GM18499 (cell line): Measurements from ENCODE around the gene RAB10.
"Not testable (repeated sequence)": the region's sequence is repeated elsewhere in the genome, so short reads cannot be mapped to it uniquely, and the experiment has no call there.

Experiments used
- ATAC-seq: cut with Tn5 transposase; IDR thresholded peaks from one replicate; pipeline ENCODE4 v1.9.1; 2021; ENCODE audit warnings: moderate number of reproducible peaks; ENCODE audit not compliant: insufficient read depth, unreplicated experiment

Gene RAB10

DNA sequence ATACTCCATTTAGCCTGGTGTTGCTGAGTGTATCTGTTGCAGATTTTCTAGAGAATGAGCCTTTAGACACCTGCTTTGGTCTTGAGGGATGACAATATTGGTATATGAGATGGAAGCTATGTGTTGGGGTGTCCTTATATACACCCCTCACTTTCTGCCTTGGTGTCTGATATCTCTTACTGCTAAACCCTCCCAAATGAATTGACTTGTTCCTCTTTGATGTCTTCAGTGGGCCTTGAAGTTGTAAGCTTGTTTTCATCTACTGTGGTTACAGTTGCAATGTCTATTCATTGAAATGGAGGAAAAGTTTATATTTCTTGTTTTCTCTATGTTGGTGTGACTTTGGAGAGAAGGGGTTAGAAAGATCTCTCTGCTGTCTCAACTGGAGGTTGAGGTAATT lies 18.9 kb downstream of the RAB10 start:
- no peak for ATAC-seq

DNA sequence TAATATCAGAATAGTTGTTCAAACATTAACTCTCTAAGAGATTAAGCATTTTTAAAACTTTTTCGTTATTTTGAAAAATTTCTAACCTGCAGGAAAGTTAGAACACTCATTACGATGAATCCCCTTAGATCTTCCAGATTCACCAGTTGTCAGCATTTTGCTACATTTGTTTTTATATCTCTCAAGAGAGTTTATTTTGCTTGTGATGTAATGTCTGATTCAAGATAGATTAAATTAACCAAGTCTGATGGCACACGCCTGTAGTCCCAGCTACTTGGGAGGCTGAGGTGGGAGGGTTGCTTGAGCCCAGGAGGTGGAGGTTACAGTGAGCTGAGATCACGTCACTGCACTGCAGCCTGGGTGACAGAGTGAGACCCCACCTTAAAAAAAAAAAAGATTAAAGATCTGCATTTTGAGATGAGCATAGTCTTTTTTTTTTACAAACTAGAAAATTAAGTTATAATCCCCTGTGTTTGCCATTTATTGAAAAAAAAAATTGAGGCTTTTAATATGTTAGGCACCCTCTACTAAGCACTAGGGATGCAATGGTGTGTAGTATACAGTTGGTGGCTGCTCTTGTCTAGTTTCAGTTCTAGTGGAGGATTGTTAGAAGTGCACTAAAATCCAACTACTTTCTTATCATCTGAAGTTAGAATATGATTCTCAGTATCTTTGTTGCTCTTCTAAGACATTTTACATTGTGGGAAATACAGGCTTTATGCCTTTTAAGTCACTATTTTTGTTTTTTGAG lies 20.9 kb downstream of the RAB10 start:
- ATAC-seq: no peak

DNA sequence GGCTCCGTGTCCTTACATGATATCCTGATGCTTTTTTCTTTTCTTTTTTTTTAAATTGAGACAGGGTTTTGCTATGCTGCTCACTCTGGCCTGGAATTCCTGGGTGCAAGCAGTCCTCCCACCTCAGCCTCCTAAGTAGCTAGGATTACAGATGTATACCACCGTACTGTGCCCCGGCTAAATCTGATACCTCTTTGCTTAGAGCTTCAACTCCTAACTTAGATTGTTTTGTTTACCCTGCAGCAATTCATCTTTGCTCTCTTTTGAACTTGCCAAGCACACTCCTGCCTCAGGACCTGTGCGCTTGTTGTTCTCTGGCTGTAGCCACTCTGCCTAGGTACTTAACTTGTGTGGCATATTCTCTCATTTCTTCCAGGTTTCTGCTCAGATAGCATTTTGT lies 24.5 kb downstream of the RAB10 start:
- ATAC-seq: no peak

DNA sequence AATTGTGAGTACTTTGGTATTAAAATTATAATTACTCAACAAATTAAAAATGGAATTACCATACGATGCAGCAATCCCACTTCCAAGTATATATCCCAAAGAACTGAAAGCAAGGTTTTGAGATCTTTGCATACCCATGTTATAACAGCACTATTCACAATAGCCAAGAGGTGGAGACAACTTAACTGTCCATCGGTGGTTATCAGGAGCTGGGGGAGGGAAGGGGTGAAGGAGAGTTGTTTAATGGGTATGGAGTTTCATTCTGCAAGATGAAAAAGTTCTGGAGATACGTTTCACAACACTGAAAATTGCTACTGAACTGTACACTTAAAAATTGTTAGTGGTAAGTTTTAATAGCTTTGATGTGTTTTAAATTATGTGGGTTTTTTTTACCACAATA lies 25.7 kb downstream of the RAB10 start:
- no peak for ATAC-seq

DNA sequence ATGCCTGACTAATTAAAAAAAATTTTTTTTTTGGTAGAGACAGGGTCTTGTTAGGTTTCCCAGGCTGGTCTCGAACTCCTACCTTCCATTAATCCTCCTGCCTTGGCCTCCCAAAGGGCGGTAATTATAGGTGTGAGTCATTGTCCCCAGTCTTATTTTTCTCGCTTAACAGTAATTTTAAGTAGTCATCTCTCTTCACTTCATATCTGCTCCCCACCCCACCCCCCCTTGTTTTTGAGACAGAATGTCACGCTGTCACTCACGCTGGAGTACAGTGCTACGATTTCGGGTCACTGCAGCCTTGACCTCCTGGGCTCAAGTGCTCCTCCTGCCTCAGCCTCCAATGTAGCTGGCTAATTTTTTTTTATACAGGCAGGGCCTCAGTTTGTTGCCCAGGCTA lies 27.7 kb downstream of the RAB10 start:
- no peak for ATAC-seq

DNA sequence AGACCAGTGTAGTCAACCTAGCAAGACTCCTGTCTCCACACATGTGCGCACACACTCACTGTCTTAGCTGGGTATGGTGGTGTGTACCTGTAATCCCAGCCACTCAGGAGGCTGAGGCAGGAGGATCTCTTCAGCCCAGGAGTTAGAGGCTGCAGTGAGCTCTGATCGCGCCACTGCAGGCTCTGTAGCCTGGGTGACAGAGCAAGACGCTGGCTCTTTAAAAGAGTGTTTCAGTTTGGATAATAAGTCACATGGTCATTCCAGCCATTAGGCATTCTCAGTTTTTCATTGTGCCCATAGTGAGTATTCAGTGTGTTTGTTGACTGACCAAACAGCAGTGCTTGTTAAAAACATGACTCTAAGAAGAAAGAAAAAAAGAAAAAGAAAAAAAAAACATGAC lies 31.0 kb downstream of the RAB10 start:
- no peak for ATAC-seq

DNA sequence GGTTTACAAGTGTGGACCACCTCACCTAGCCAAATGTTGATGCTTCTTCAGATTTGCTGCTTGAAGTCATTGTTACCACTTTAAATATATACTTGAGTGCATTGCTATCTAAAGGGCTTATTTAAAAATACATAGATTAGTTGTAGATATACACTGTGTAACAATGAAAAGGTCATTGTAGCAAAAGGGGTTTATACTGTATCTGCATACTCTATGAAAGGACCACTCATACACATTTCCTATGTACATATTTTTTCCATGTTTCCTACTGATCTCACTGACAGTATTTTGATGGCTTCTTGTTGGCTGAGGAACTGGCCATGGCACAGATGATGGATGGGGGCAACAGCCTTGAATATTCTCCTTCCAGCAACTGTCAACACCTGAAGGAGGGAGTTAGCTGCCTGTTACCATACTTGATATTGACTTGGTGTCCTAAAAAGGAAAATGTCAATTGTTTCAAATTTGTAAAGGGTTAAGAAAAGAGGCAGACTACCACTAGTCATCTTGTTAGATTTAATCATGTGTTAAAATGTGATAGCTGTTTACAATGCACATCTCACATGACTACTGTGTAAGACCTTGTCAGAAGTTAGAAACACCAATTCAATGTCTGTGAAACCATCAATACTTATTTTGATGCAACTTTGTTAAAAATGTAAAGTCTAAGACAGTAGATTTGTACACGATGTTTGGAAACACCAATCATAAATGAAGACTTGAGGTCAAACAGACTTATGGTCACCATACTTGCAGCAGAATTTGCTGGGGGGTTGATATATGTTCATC lies 33.5 kb downstream of the RAB10 start:
- no peak for ATAC-seq

DNA sequence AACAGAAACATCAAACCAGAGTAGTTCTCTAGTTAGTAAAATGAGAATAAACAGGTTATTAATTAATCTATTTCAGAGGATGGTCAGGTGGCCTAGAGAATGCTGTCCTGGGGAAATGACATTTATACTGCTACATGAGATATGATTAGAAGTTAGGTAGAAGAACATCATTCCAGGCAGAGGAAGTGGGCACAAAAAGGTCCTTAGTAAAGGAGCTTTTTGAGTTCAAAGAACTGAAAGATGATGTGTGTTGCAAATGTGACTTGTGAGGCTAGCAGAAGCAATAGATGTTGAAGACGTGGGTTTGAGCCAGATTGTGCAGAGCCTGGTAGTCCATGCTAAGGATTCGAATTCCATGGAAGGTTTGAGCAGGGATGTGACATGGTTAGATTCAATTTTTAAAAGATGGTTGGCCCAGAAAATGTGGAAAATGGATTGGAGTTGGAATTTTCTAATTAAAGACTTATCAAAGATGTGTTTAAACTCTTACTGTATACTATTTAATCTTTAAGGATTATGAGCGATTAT lies 34.2 kb downstream of the RAB10 start:
- ATAC-seq: no peak

DNA sequence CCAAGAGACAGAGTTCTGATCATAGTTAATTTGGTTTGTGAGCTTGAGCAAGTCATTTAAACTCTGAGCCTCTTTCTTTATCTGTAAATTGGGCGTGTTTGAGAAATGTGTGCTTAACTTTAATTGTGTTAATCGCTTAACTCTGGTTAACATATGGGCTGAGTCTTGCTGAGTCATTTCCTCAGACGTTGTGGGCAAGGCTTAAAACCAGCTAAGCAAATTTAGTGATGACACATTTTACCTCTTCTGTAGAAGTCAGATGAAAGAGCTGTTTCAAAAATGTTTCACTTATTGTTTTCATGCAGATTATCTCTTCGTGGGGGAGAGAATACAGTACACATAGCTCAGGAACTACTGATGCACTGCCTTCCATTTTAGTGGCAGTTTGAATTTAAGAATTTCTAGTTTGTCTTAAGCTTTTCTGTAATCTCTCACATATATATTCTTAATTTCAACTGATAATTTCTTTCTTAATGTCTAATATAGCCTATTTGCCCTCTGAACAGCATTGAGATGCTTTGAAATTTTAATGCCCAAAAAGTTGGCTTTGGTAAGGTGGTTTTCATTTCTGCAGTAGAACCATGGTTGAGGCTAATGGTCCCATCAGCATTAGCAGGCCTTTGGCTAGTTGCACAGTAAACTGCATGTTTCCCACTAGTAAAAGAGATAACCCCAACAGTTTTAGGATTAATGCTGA lies 34.9 kb downstream of the RAB10 start:
- no peak for ATAC-seq

DNA sequence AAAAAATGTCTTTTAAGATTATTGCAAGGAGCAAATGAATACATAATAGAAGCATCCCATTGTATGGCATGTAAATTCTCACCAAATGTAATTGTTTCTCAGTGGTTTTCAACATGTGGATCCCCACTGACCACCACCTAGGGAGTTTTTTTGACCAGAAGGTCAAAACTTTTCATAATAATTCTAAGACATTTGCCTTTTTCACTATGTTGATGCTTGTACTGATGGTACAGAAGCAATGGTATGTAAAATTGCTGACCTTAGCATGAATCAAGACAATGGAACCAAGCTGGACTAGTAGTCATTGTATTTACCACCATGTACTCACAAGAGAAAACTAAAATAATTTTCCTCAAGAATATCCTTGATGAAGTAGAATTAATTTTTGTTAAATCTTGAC lies 36.8 kb downstream of the RAB10 start:
- no peak for ATAC-seq

DNA sequence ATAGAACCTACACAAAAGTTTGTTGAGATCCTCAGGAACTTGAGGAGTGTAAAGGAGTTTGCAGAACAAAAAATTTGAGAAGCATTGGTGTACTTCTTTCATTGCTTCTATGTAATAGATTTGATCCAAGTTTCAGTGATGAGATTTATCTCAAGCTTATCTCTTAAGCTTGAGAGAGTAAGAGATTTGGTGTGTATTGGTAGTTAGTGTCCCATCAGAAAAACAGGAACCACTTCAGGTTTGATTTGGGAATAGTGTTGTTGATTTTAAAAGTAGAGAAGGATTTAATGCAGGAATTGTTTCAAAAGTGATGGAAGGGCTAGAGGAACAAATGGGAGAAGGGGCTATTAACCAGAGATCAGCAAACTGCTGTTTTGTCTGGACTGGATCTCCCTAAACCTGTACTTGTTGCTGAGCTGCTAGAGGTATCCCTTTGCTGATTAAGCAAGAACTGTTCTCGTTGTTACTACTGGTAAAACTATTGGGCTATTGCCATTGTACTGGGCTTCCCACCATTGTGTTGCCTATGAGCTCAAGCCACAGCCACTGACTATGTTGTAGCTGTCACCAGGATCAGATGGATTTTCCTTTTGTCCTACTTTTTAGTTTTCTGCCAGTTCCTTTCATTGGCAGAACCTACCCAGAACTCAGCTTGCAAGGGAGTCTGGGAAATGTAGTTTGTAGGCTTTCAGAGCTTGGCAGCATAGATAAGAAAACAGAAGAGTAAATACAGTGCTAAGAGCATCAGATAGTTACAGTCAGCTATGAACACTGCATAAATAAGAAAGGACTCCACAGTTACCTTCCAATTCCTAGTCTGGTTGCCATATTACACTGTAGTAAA lies 39.3 kb downstream of the RAB10 start:
- no peak for ATAC-seq

DNA sequence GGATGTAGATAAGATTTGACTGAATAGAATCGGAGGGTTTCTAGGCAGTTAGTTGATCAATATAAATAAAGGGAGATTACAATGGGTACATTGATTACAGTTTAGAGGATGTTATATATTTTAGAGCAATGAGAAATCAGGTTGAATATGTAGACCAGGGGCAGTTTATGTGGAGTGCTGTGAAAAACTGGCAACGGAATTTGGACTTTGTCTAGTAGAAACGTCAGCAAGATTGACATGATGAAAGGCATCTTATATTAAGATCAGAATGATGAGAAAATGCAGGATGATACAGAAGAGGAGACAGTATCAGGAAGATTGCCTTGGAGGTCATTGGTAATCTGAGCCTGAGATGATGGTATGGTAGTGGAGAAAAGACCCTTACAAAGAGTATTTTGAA lies 39.9 kb downstream of the RAB10 start:
- ATAC-seq: no peak

DNA sequence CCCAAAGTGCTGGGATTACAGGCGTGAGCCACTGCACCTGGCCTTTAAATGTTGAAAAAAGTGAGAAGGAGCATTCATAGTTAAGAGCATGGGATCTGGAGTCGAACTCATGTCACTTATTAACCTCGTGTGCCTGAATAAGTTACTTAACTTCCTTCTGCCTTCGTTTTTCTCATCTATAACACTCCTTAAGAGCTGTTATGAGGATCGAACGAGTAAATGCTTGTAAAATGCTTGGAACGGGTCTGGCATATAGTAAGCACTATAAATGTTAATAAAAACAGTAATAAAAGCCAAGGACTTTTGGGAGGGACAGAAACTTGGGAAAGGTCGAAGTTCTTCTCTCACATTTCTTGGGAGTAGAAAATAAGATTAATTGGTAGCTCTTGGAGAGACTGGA lies 40.8 kb downstream of the RAB10 start:
- no peak for ATAC-seq

DNA sequence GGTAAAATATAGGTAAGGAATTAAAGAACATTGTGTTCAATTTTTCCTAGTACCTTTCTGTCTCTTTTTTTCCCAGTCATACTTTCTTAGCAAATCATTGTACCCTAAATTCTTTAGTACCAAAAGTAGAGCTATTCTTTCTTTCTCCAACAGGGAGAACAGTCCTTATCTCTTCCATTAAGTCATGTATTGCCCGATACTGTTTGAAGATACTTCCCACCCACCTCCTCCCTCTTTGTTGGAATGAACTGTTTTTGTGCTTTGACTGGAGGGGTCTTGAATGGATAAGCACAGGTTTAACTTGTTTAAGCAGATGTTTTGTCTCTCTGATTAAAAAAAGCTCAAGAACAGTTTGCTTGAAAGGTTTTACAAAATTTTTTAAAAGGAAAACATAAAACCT lies 41.3 kb downstream of the RAB10 start:
- no peak for ATAC-seq

DNA sequence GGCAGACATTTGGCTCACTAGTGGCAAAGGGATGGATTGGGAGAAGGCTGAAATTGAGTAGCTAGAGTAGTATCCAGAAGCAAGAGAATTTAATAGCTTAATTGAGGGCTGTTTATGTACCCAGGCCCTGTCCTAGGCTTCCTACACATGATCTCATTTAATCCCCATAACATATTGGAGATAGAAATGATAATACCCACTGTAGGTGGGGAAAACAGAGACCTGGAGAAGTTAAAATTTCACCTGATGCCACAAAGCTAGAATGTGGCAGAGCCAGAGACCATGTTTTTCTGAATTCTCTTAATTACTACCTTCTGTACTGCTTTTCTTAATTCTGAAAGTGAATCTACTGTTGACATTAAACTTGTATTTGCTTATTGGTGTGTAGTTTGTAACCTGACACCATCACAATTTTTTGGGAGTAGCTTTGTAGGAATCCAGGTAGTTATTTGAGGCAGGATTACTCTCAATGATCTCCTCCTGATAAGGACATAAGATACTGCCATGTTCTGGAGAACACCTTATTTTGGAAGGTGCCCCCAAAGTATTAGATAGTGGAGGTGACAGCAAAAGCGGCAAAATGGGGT lies 42.2 kb downstream of the RAB10 start:
- no peak for ATAC-seq

DNA sequence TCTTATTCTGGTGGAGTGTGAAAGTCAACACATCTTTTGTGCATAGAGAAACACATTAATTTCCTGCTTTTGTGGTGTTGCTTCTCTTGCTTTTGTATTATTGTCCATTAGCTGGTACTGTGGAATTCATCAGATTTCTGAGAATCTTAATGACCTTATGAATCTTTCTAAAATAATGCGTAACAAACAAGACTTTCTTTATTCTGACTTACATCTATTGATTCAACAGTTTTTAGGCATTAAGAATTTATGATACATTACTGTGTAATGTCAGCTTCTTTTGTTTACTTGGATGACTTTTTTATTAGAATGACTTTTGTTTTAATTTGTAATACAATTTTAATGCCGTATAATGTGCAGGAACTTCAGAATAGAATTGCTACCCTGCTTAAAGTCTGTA lies 43.4 kb downstream of the RAB10 start:
- ATAC-seq: no peak

DNA sequence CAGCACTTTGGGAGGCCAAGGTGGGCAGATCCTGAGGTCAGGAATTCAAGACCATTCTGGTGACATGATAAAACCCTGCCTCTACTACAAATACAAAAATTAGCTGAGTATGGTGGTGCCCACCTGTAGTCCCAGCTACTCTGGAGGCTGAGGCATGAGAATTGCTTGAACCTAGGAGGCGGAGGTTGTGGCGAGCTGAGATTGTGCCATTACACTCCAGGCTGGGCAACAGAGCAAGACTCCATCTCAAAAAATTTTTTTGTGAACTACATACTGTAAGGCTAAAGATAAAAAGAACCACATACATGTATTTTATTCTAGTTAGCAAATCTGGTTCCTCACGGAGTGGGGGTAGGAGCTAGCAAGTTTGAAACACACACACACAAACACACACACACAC lies 45.1 kb downstream of the RAB10 start:
- no peak for ATAC-seq

DNA sequence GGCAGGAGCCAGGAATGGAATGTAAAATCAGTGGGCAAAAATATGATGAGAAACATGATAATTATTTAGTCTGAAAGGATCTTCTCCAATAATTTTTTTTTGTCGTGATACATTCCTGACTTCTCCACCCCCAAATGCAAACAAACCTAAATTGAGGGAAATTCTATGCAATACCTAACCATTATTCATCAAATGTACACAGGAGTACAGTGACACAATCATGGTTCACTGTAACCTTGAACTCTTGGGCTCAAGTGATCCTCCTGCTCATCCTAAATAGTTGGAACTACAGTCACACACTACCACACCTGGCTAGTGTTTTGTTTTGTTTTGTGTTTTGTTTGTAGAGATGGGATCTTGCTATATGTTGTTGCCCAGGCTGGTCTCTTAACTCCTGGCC lies 46.5 kb downstream of the RAB10 start:
- no peak for ATAC-seq

DNA sequence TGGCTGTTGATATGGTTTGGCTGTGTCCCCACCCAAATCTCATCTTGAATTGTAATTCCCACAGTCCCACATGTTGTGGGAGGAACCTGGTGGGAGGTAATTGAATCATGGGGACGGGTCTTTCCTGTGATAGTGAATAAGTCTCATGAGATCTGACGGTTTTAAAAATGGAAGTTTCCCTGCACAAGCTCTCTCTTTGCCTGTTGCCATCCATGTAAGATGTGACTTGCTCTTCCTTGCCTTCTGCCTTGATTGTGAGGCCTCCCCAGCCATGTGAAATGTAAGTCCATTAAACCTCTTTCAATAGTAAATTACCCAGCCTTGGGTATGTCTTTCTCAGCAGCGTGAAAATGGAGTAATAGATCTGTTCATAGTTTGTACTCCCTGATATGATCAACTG lies 47.0 kb downstream of the RAB10 start:
- ATAC-seq: not testable (repeated sequence)

DNA sequence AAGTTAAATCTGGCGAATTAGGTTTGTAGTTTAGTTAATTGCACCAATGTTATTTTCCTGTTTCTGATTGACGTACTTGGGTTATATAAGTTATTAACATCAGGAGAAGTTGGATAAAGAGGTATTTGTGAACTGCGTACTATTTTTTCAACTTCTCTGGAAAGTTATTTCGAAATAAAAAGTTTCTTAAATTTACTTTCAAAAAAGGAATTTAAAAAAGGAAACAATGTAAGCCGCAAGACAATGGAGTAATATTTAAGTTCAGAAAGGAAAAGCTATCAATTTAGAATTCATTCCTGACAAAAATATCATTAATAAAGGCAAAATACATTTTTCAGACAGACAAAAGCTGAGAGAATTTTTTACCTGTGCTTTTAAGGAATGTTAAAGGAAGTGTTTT lies 47.7 kb downstream of the RAB10 start:
- no peak for ATAC-seq
